Measurements from ENCODE around the gene IDH3A. TPM values are rescaled to one million over a fixed set of nuclear protein-coding genes. Genes with fewer than 3 reads are reported as not detected.

The IDH3A gene
- total and polyA plus RNA-seq, 9 of the 15 experiments (the other 6 are each of a cell fraction or from before 2014, with no cell fraction given) = 37.4 to 249 (median 107) TPM

DNA sequence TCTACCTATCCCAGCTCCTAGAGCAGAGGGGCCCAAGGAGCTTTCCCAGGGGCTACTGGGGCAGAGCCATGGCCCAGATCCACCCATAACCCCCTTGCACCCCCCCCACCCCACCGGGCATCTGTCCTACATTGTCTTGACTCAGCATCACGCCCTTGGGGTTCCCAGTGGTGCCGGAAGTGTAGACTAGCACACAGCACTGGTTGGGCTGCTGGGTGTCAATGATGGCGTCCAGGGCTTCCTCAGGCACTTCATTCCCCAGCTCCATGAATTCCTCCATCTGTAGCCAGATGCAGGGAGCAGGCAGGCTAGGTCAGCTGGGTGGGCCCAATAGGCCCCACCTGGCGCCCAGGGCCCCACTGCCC, 33.2 kb downstream of the IDH3A start (continued):
- TF ChIP-seq, protein P1, sequence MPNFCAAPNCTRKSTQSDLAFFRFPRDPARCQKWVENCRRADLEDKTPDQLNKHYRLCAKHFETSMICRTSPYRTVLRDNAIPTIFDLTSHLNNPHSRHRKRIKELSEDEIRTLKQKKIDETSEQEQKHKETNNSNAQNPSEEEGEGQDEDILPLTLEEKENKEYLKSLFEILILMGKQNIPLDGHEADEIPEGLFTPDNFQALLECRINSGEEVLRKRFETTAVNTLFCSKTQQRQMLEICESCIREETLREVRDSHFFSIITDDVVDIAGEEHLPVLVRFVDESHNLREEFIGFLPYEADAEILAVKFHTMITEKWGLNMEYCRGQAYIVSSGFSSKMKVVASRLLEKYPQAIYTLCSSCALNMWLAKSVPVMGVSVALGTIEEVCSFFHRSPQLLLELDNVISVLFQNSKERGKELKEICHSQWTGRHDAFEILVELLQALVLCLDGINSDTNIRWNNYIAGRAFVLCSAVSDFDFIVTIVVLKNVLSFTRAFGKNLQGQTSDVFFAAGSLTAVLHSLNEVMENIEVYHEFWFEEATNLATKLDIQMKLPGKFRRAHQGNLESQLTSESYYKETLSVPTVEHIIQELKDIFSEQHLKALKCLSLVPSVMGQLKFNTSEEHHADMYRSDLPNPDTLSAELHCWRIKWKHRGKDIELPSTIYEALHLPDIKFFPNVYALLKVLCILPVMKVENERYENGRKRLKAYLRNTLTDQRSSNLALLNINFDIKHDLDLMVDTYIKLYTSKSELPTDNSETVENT (CRISPR knock-in tag; IDR thresholded peaks at IDR 0.05) = no peak
- no peak for TF ChIP-seq SMC3 (conservative IDR thresholded peaks at IDR 0.05; ENCODE audit: insufficient read depth, low read depth, low read length)
- no peak for TF ChIP-seq FOS (IDR thresholded peaks at IDR 0.05; ENCODE audit: extremely low read depth, insufficient read length)
- no peak for TF ChIP-seq RAD21 (CRISPR knock-in tag; conservative IDR thresholded peaks at IDR 0.05 in 1 of 2, IDR thresholded peaks at IDR 0.05 in 1 of 2)
- no peak for TF ChIP-seq PTTG1 (tag; IDR thresholded peaks at IDR 0.05; ENCODE audit: low read depth)

DNA sequence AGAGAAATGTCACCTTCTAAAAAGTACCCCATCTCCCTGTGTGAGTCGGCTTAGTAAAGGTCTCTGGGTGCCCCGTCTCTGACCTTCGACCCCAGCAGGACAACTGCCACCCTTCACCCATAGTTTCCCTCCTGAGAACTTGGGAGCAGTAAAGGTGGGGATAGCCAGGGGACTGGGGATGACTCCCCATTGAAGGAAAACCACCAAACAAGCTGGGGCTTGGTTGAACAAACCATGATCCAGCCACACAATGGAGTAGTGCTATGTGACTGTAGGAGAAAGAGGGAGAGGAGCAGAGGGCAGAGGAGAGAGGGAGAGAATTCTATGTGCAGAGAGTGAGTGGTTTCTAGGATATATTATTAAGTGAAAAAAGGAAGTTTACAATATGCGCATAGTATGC, 33.7 kb downstream of the IDH3A start:
- in situ Hi-C loops (cut with MboI) = no loop called here
- DNase-seq (ENCODE audit: extremely low read depth in 1 of 4, low spot score in 3 of 4) (no peak), ATAC-seq (no peak), FAIRE-seq (no peak)
- CTCF ChIA-PET (ENCODE audit: low intra/inter-chr PET ratio) = no interaction called here
- intact Hi-C loops (cut with micrococcal nuclease) = no loop called here
- POLR2A ChIA-PET = no interaction called here
- Histone ChIP-seq H3K9ac (ENCODE audit: insufficient read depth in 1 of 2, low read depth in 2 of 2, low read length in 2 of 2) (no peak overlapping the region), H3K27me3 (ENCODE audit: control insufficient read depth in 2 of 2, insufficient read depth in 2 of 2, low read length in 2 of 2) (peaks cover 4 to 11% of the 10 kb centered on the region in 2 experiments; a peak in 3 of 5 replicates), H3K27ac (ENCODE audit: extremely low read depth, low read depth, low read length) (no peak overlapping the region), H3K4me2 (ENCODE audit: insufficient read depth, low read length) (no peak overlapping the region), H3K36me3 (ENCODE audit: control insufficient read depth, insufficient read depth, low read length) (no peaks in the 10 kb centered on the region), H3K79me2 (ENCODE audit: control insufficient read depth, insufficient read depth, low read length) (no peaks in the 10 kb centered on the region), H3K4me3 (no peak overlapping the region), H3K4me1 (replicated peaks in 1 of 2; ENCODE audit: control insufficient read depth in 2 of 2, insufficient read depth in 2 of 2, low read length in 2 of 2) (peaks cover 0 to 17% of the 10 kb centered on the region in 2 experiments; a peak in 2 of 5 replicates), H2AFZ (ENCODE audit: low read depth, low read length) (no peak overlapping the region), H3K9me1 (ENCODE audit: control insufficient read depth, insufficient read depth, low read length) (no peaks in the 10 kb centered on the region), H4K20me1 (replicated peaks; ENCODE audit: control insufficient read depth, insufficient read depth, low read length) (no peaks in the 10 kb centered on the region), H3K9me3 (replicated peaks; ENCODE audit: control insufficient read depth, insufficient read depth, low read depth, low read length) (no peaks in the 10 kb centered on the region)
- whole genome bisulfite sequencing (ENCODE audit: insufficient coverage, low coverage, missing lambda C conversion rate) = 51% methylated on average over 4 of the region's 4 CpGs
- BruUV-seq (replicated peaks) = no TSS peak
- TF ChIP-seq ZNF174 (CRISPR knock-in tag; IDR thresholded peaks at IDR 0.05) (no peak), RNF2 (IDR thresholded peaks at IDR 0.05) (no peak)
- TF ChIP-seq, protein P2, sequence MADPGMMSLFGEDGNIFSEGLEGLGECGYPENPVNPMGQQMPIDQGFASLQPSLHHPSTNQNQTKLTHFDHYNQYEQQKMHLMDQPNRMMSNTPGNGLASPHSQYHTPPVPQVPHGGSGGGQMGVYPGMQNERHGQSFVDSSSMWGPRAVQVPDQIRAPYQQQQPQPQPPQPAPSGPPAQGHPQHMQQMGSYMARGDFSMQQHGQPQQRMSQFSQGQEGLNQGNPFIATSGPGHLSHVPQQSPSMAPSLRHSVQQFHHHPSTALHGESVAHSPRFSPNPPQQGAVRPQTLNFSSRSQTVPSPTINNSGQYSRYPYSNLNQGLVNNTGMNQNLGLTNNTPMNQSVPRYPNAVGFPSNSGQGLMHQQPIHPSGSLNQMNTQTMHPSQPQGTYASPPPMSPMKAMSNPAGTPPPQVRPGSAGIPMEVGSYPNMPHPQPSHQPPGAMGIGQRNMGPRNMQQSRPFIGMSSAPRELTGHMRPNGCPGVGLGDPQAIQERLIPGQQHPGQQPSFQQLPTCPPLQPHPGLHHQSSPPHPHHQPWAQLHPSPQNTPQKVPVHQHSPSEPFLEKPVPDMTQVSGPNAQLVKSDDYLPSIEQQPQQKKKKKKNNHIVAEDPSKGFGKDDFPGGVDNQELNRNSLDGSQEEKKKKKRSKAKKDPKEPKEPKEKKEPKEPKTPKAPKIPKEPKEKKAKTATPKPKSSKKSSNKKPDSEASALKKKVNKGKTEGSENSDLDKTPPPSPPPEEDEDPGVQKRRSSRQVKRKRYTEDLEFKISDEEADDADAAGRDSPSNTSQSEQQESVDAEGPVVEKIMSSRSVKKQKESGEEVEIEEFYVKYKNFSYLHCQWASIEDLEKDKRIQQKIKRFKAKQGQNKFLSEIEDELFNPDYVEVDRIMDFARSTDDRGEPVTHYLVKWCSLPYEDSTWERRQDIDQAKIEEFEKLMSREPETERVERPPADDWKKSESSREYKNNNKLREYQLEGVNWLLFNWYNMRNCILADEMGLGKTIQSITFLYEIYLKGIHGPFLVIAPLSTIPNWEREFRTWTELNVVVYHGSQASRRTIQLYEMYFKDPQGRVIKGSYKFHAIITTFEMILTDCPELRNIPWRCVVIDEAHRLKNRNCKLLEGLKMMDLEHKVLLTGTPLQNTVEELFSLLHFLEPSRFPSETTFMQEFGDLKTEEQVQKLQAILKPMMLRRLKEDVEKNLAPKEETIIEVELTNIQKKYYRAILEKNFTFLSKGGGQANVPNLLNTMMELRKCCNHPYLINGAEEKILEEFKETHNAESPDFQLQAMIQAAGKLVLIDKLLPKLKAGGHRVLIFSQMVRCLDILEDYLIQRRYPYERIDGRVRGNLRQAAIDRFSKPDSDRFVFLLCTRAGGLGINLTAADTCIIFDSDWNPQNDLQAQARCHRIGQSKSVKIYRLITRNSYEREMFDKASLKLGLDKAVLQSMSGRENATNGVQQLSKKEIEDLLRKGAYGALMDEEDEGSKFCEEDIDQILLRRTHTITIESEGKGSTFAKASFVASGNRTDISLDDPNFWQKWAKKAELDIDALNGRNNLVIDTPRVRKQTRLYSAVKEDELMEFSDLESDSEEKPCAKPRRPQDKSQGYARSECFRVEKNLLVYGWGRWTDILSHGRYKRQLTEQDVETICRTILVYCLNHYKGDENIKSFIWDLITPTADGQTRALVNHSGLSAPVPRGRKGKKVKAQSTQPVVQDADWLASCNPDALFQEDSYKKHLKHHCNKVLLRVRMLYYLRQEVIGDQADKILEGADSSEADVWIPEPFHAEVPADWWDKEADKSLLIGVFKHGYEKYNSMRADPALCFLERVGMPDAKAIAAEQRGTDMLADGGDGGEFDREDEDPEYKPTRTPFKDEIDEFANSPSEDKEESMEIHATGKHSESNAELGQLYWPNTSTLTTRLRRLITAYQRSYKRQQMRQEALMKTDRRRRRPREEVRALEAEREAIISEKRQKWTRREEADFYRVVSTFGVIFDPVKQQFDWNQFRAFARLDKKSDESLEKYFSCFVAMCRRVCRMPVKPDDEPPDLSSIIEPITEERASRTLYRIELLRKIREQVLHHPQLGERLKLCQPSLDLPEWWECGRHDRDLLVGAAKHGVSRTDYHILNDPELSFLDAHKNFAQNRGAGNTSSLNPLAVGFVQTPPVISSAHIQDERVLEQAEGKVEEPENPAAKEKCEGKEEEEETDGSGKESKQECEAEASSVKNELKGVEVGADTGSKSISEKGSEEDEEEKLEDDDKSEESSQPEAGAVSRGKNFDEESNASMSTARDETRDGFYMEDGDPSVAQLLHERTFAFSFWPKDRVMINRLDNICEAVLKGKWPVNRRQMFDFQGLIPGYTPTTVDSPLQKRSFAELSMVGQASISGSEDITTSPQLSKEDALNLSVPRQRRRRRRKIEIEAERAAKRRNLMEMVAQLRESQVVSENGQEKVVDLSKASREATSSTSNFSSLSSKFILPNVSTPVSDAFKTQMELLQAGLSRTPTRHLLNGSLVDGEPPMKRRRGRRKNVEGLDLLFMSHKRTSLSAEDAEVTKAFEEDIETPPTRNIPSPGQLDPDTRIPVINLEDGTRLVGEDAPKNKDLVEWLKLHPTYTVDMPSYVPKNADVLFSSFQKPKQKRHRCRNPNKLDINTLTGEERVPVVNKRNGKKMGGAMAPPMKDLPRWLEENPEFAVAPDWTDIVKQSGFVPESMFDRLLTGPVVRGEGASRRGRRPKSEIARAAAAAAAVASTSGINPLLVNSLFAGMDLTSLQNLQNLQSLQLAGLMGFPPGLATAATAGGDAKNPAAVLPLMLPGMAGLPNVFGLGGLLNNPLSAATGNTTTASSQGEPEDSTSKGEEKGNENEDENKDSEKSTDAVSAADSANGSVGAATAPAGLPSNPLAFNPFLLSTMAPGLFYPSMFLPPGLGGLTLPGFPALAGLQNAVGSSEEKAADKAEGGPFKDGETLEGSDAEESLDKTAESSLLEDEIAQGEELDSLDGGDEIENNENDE (IDR thresholded peaks at IDR 0.05; ENCODE audit: low read depth, low read length) = no peak
